SK-N-MC (cell line): ENCODE results near the gene ZNF33B.

ENCODE experiments used
- EZH2 ChIP-seq: fragments of 200-600 bp; sonication (generic); IDR thresholded peaks from one replicate; pipeline ENCODE4 v1.6.1; 2017; ENCODE audit warnings: antibody characterized with exemption
- POLR2AphosphoS5 ChIP-seq: IDR thresholded peaks from 2 replicates; pipeline ENCODE4 v1.6.1; 2012; ENCODE audit warnings: mild to moderate bottlenecking, low read depth, low read length, borderline replicate concordance

GRCh38 chr10:42680267-42680666, 41.9 kb upstream of the ZNF33B start:
- TF ChIP-seq POLR2AphosphoS5 = no peak
- TF ChIP-seq EZH2 = no peak
